Astrocyte of the spinal cord (primary cell): ENCODE data around the gene ZCCHC7.

Source experiments
- DNase-seq: peaks from one replicate; pipeline ENCODE4 v3.0.0; 2011; ENCODE audit warnings: low read depth, low spot score
- H3K4me3 ChIP-seq: 2 replicates; pipeline ENCODE4 v1.5.1; 2011; ENCODE audit warnings: low read depth, mild to moderate bottlenecking, low read length, moderate library complexity
- CTCF ChIP-seq: IDR thresholded peaks from 2 replicates; pipeline ENCODE4 v1.5.1; 2012; ENCODE audit warnings: low read depth, mild to moderate bottlenecking, low read length, inconsistent platforms
- in situ Hi-C: cut with HindIII; loops from 2 replicates; pipeline ENCODE4 v1.10.0; 2017; ENCODE audit warnings: low sequenced_read_pairs

The ZCCHC7 gene

GRCh38 chr9:37325778-37326177, 205.4 kb downstream of the ZCCHC7 start:
- in situ Hi-C loops, result no loop called here
- H3K4me3 ChIP-seq, result no peak overlapping the region

GRCh38 chr9:37327553-37327952, 207.2 kb downstream of the ZCCHC7 start:
- in situ Hi-C loops, result no loop called here
- no peak overlapping the region for H3K4me3 ChIP-seq
- TF ChIP-seq CTCF, result no peak
- DNase-seq, result no peak

More at GRCh38 chr9:37325778-37326177, 205.4 kb downstream of the ZCCHC7 start:
- TF ChIP-seq CTCF, result no peak
- no peak for DNase-seq

- no peak for TF ChIP-seq CTCF
- H3K4me3 ChIP-seq, result no peak overlapping the region
- DNase-seq, result no peak
- in situ Hi-C loops, result no loop called here
These were observed 208.3 kb downstream of the ZCCHC7 start for GRCh38 chr9:37328556-37329227.

- peak; percentile 42 for TF ChIP-seq CTCF
- DNase-seq, result peak; percentile 37
- in situ Hi-C loops, result no loop called here
- no peak overlapping the region for H3K4me3 ChIP-seq
These were observed 209.2 kb downstream of the ZCCHC7 start for GRCh38 chr9:37329576-37329975.

- no peak for DNase-seq
- no peak overlapping the region for H3K4me3 ChIP-seq
- TF ChIP-seq CTCF, result no peak
- in situ Hi-C loops, result no loop called here
These were observed 211.5 kb downstream of the ZCCHC7 start for GRCh38 chr9:37331871-37332270.

- no peak for TF ChIP-seq CTCF
- in situ Hi-C loops, result no loop called here
- no peak overlapping the region for H3K4me3 ChIP-seq
- DNase-seq, result no peak
These were observed 212.2 kb downstream of the ZCCHC7 start for GRCh38 chr9:37332578-37332977.

GRCh38 chr9:37333288-37333687, 212.9 kb downstream of the ZCCHC7 start:
- DNase-seq, result no peak
- H3K4me3 ChIP-seq, result no peak overlapping the region
- peak; percentile 11 for TF ChIP-seq CTCF
- in situ Hi-C loops, result no loop called here
